Mesenchymal stem cell (in vitro differentiated cells and primary cell): ENCODE data around the gene NRG3.

Source experiments
- DNase-seq: peaks from one replicate; pipeline ENCODE4 v3.0.0-alpha.2; 2013
- H2AFZ ChIP-seq: one replicate; pipeline ENCODE4 v1.6.1; 2013; ENCODE audit warnings: low read depth, mild to moderate bottlenecking, control low read depth, inconsistent platforms, low read length, moderate library complexity
- H2AK5ac ChIP-seq: 2 replicates; pipeline ENCODE4 v1.6.1; 2013; ENCODE audit warnings: low read length, moderate library complexity, mild to moderate bottlenecking, inconsistent platforms; ENCODE audit not compliant: severe bottlenecking
- H2BK120ac ChIP-seq: one replicate; pipeline ENCODE4 v1.6.1; 2013; ENCODE audit warnings: low read depth, mild to moderate bottlenecking, inconsistent platforms, low read length, moderate library complexity
- H2BK12ac ChIP-seq, 2 experiments: one replicate each; pipeline ENCODE4 v1.6.1; 2013; ENCODE audit warnings: inconsistent platforms in 2 of 2, low read length in 2 of 2, mild to moderate bottlenecking in 2 of 2, moderate library complexity in 2 of 2, control low read depth in 1 of 2
- H2BK15ac ChIP-seq: one replicate; pipeline ENCODE4 v1.6.1; 2013; ENCODE audit warnings: mild to moderate bottlenecking, low read depth, inconsistent platforms; ENCODE audit not compliant: poor library complexity, severe bottlenecking
- H2BK5ac ChIP-seq: 2 replicates; pipeline ENCODE4 v1.6.1; 2013; ENCODE audit warnings: low read depth, mild to moderate bottlenecking, low read length, control low read depth, inconsistent platforms; ENCODE audit not compliant: poor library complexity, severe bottlenecking
- H3K14ac ChIP-seq, 2 experiments: one replicate each; pipeline ENCODE4 v1.6.1; 2013; ENCODE audit warnings: inconsistent platforms in 2 of 2, low read length in 2 of 2, control low read depth in 1 of 2, mild to moderate bottlenecking in 1 of 2, moderate library complexity in 1 of 2
- H3K18ac ChIP-seq, 2 experiments: one replicate each; pipeline ENCODE4 v1.6.1; 2013; ENCODE audit warnings: inconsistent platforms in 2 of 2, low read length in 2 of 2, control low read depth in 1 of 2, low read depth in 1 of 2, mild to moderate bottlenecking in 1 of 2
- H3K23ac ChIP-seq, 2 experiments: one replicate each; pipeline ENCODE4 v1.6.1; 2013; ENCODE audit warnings: inconsistent platforms in 2 of 2, low read length in 2 of 2, mild to moderate bottlenecking in 2 of 2, moderate library complexity in 2 of 2, control low read depth in 1 of 2
- H3K27ac ChIP-seq: 2 replicates; pipeline ENCODE4 v1.5.1; 2013; ENCODE audit warnings: mild to moderate bottlenecking, moderate library complexity, low read length, control low read depth, inconsistent platforms; ENCODE audit not compliant: poor library complexity, severe bottlenecking
- H3K27me3 ChIP-seq, 2 experiments: 2 replicates each; pipeline versions ENCODE4 v1.6.1 to v1.7.0; 2013; ENCODE audit warnings: low read length in 2 of 2, mild to moderate bottlenecking in 2 of 2, moderate library complexity in 2 of 2, control low read depth in 1 of 2, inconsistent platforms in 1 of 2; ENCODE audit not compliant: control insufficient read depth in 1 of 2, insufficient read depth in 1 of 2
- H3K36me3 ChIP-seq, 2 experiments: 2 replicates each; pipeline versions ENCODE4 v1.6.1 to v1.7.0; 2013; ENCODE audit warnings: low read length in 2 of 2, control low read depth in 1 of 2, inconsistent platforms in 1 of 2, low read depth in 1 of 2, mild to moderate bottlenecking in 1 of 2; ENCODE audit not compliant: insufficient read depth in 2 of 2, control insufficient read depth in 1 of 2
- H3K4ac ChIP-seq, 2 experiments: one replicate each; pipeline ENCODE4 v1.6.1; 2013; ENCODE audit warnings: inconsistent platforms in 2 of 2, low read length in 2 of 2, mild to moderate bottlenecking in 2 of 2, moderate library complexity in 2 of 2, control low read depth in 1 of 2, low read depth in 1 of 2
- H3K4me1 ChIP-seq: 2 replicates; pipeline ENCODE4 v1.6.1; 2013; ENCODE audit warnings: low read depth, low read length, control low read depth; ENCODE audit not compliant: control insufficient read depth, insufficient read depth
- H3K4me2 ChIP-seq: 2 replicates; pipeline ENCODE4 v1.6.1; 2013; ENCODE audit warnings: low read length, mild to moderate bottlenecking, inconsistent platforms; ENCODE audit not compliant: poor library complexity, severe bottlenecking
- H3K4me3 ChIP-seq, 2 experiments: 2 replicates each; pipeline versions ENCODE4 v1.5.1 to v1.7.0; 2013; ENCODE audit warnings: low read length in 2 of 2, mild to moderate bottlenecking in 2 of 2, control low read depth in 1 of 2, low read depth in 1 of 2; ENCODE audit not compliant: insufficient read depth in 1 of 2
- H3K79me1 ChIP-seq: replicated peaks from 2 replicates; pipeline ENCODE4 v1.6.1; 2013; ENCODE audit warnings: mild to moderate bottlenecking, control low read depth, low read length, inconsistent platforms; ENCODE audit not compliant: poor library complexity, severe bottlenecking
- H3K9ac ChIP-seq: 2 replicates; pipeline ENCODE4 v1.7.0; 2013; ENCODE audit warnings: mild to moderate bottlenecking, low read length, moderate library complexity
- H3K9me3 ChIP-seq: 2 replicates; pipeline ENCODE4 v1.7.0; 2013; ENCODE audit warnings: mild to moderate bottlenecking, low read length; ENCODE audit not compliant: control insufficient read depth
- H4K8ac ChIP-seq: one replicate; pipeline ENCODE4 v1.6.1; 2013; ENCODE audit warnings: inconsistent platforms, mild to moderate bottlenecking, low read length, moderate library complexity
- H4K91ac ChIP-seq: one replicate; pipeline ENCODE4 v1.6.1; 2013; ENCODE audit warnings: mild to moderate bottlenecking, low read length, inconsistent platforms
- WGBS: methylation state at CpG from one replicate; pipeline ENCODE4 v1.1.7; 2013; ENCODE audit warnings: mixed read lengths; 5-methylcytosine and 5-hydroxymethylcytosine counted together

The NRG3 gene

DNA sequence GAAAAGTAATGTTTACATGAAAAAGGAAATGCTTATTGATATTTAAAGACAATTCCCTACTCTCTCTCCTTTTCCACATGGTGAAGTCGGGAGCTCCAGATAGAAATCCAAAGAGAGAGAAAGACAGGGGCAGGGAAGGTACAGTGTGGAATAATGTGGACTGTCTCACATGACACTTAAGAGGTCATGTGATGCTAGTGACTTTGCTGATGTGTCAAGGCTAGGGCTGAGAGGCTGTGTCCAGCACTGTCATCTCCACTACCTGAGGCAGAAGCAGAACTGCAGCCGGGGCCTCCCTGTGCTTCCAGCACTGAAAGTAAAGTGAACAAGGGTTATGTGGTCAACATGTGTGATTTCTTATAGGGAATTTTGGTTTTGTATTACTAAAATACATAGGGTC is 26.0 kb downstream of the NRG3 start:
- 94% methylated on average over 2 of the region's 2 CpGs for WGBS
- H2BK120ac ChIP-seq, result no peak overlapping the region
- no peak overlapping the region for H3K4ac ChIP-seq
- H2BK12ac ChIP-seq, result no peak overlapping the region
- H2BK5ac ChIP-seq, result no peak overlapping the region
- H3K79me1 ChIP-seq, result no peaks in the 10 kb centered on the region
- no peak overlapping the region for H4K91ac ChIP-seq
- no peak overlapping the region for H2AK5ac ChIP-seq
- H3K14ac ChIP-seq, result no peak overlapping the region
- no peak overlapping the region for H4K8ac ChIP-seq
- peaks cover 3% of the 10 kb centered on the region for H3K9me3 ChIP-seq
- no peak overlapping the region for H3K27ac ChIP-seq
- DNase-seq, result no peak
- no peak overlapping the region for H2AFZ ChIP-seq
- H3K4me3 ChIP-seq, result no peak overlapping the region
- no peaks in the 10 kb centered on the region for H3K27me3 ChIP-seq
- no peak overlapping the region for H2BK15ac ChIP-seq
- H3K9ac ChIP-seq, result no peak overlapping the region
- no peaks in the 10 kb centered on the region for H3K4me1 ChIP-seq
- no peaks in the 10 kb centered on the region for H3K36me3 ChIP-seq
- no peak overlapping the region for H3K4me2 ChIP-seq
- H3K18ac ChIP-seq, result no peak overlapping the region
- H3K23ac ChIP-seq, result no peak overlapping the region

DNA sequence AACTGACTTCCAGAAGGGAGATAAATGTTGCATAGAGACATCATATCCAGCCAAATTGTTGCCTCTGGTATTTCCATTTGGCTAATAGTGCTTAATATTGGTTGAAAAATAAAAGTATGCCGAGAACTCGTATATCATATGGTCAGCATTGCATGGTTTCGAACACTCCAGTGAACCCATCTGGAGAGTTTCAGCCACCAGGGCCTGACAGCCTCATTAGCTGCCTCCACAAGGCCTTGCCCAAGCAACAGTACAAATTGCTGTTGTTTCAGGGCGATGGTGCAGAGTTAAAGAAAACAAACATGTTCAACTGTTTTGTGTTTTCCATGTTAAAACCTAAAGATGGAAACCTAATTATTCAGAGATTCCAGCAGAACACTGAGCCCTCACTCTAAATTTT is 28.5 kb downstream of the NRG3 start:
- WGBS, result 82% methylated on average over 3 of the region's 4 CpGs
- Histone ChIP-seq H3K23ac (no peak overlapping the region), H4K8ac (no peak overlapping the region), H3K36me3 (no peaks in the 10 kb centered on the region), H3K4me2 (no peak overlapping the region), H2AFZ (no peak overlapping the region), H3K4me3 (no peak overlapping the region), H2BK15ac (no peak overlapping the region), H3K4ac (no peak overlapping the region), H3K18ac (no peak overlapping the region), H3K14ac (no peak overlapping the region), H3K9ac (no peak overlapping the region), H3K27ac (no peak overlapping the region), H3K4me1 (no peaks in the 10 kb centered on the region), H2AK5ac (no peak overlapping the region), H4K91ac (no peak overlapping the region), H3K27me3 (no peaks in the 10 kb centered on the region), H3K9me3 (peaks cover 3% of the 10 kb centered on the region), H2BK120ac (no peak overlapping the region), H2BK12ac (no peak overlapping the region), H2BK5ac (no peak overlapping the region), H3K79me1 (no peaks in the 10 kb centered on the region)
- no peak for DNase-seq

DNA sequence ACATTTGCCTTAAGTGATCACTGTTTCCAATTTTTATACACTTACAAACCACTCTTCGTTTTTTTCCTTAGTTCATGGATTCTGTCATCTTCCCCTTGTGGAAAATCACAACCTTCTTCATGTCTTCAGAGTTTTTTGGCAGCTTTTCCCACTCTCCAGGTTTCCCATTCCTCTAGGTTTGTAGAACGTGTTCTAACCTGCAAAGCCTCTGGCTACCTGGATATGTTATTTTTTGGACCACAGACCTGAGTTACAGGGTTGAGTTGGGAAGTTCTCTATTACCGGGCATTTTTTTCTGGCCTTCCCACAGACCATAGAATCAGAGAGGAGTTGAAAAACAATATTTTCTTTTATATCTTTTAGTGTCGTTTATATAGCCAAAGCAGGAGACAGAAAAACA is 30.2 kb downstream of the NRG3 start:
- no peak overlapping the region for H3K23ac ChIP-seq
- H2BK5ac ChIP-seq, result no peak overlapping the region
- H3K27ac ChIP-seq, result no peak overlapping the region
- H3K18ac ChIP-seq, result no peak overlapping the region
- 74% methylated on average over 3 of the region's 4 CpGs for WGBS
- no peak overlapping the region for H3K9ac ChIP-seq
- no peak overlapping the region for H3K4me3 ChIP-seq
- H3K4me2 ChIP-seq, result no peak overlapping the region
- peaks cover 3% of the 10 kb centered on the region for H3K9me3 ChIP-seq
- DNase-seq, result no peak
- H3K79me1 ChIP-seq, result no peaks in the 10 kb centered on the region
- H2BK15ac ChIP-seq, result no peak overlapping the region
- H4K8ac ChIP-seq, result no peak overlapping the region
- no peaks in the 10 kb centered on the region for H3K4me1 ChIP-seq
- H2AFZ ChIP-seq, result no peak overlapping the region
- H3K36me3 ChIP-seq, result no peaks in the 10 kb centered on the region
- no peak overlapping the region for H2BK120ac ChIP-seq
- H3K4ac ChIP-seq, result no peak overlapping the region
- no peak overlapping the region for H2BK12ac ChIP-seq
- no peaks in the 10 kb centered on the region for H3K27me3 ChIP-seq
- H3K14ac ChIP-seq, result no peak overlapping the region
- no peak overlapping the region for H2AK5ac ChIP-seq
- H4K91ac ChIP-seq, result no peak overlapping the region

DNA sequence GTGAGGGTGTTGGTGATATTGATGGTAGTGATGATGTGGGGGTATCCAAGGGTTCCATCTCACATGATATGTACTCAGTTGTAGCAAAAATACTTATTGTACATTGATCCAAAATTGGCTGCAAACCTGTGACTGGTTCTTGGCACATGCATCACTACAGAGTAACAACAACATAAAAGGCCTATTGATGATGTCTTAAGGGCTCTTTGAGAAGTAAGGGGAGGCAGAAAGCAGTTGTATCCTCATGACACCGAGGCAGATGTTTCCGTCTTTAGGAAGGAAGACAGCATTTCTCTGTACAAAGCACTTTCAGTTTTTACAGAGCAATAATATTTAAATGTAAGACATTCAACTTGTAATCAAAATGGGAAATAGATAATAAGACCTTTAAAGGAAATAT is 34.5 kb downstream of the NRG3 start:
- Histone ChIP-seq H3K23ac (no peak overlapping the region), H3K36me3 (no peaks in the 10 kb centered on the region), H3K4ac (no peak overlapping the region), H2BK12ac (no peak overlapping the region), H4K8ac (no peak overlapping the region), H3K9ac (no peak overlapping the region), H2BK15ac (no peak overlapping the region), H3K4me2 (no peak overlapping the region), H3K18ac (no peak overlapping the region), H3K79me1 (no peaks in the 10 kb centered on the region), H2AFZ (no peak overlapping the region), H2BK5ac (no peak overlapping the region), H4K91ac (no peak overlapping the region), H3K4me1 (no peaks in the 10 kb centered on the region), H3K4me3 (no peak overlapping the region), H2BK120ac (no peak overlapping the region), H3K27me3 (no peaks in the 10 kb centered on the region), H3K14ac (no peak overlapping the region), H2AK5ac (no peak overlapping the region), H3K27ac (no peak overlapping the region), H3K9me3 (no peaks in the 10 kb centered on the region)
- WGBS, result no CpG with 5 or more reads among the region's 2 CpGs
- no peak for DNase-seq
